Neural crest cell (in vitro differentiated cells): ENCODE data around the gene CANX. TPM values are rescaled to one million over a fixed set of nuclear protein-coding genes. Genes with fewer than 3 reads are reported as not detected.
A peak's percentile ranks its signal among the peaks of the same experiment; 100 is the strongest.

Source experiments
- DNase-seq: peaks from one replicate; pipeline ENCODE4 v3.0.0; 2021; ENCODE audit warnings: low read depth, mixed read lengths, low spot score
- H3K27ac Mint-ChIP-seq: one replicate; pipeline ENCODE4 v1.8.0; 2021; ENCODE audit warnings: mild to moderate bottlenecking, mixed read lengths; ENCODE audit not compliant: unreplicated experiment
- H3K27me3 Mint-ChIP-seq: 2 replicates; pipeline ENCODE4 v1.8.0; 2021; ENCODE audit warnings: low read depth, mild to moderate bottlenecking, mixed read lengths
- H3K36me3 Mint-ChIP-seq: 2 replicates; pipeline ENCODE4 v1.8.0; 2021; ENCODE audit warnings: low read depth, mild to moderate bottlenecking, mixed read lengths
- H3K4me1 Mint-ChIP-seq: 2 replicates; pipeline ENCODE4 v1.8.0; 2021; ENCODE audit warnings: mixed read lengths
- H3K4me3 Mint-ChIP-seq: one replicate; pipeline ENCODE4 v1.8.0; 2021; ENCODE audit warnings: mild to moderate bottlenecking, mixed read lengths
- H3K9me3 Mint-ChIP-seq: 2 replicates; pipeline ENCODE4 v1.8.0; 2021; ENCODE audit warnings: mixed read lengths
- CTCF ChIP-seq: fragments of 200-600 bp; sonication (generic); conservative IDR thresholded peaks from 2 replicates; pipeline ENCODE4 v1.5.0; 2021; ENCODE audit warnings: antibody characterized with exemption, mild to moderate bottlenecking
- total RNA-seq: library from RNA; stranded (reverse); gene quantifications from 2 replicates; pipeline ENCODE4 v1.2.1, GENCODE V29; 2021

The CANX gene
- total RNA-seq, 1 donor from 2014 or later = 682 TPM

GRCh38 chr5:179746872-179747271, 48.1 kb downstream of the CANX start:
- no peak overlapping the region for H3K4me3 Mint-ChIP-seq
- H3K27me3 Mint-ChIP-seq = no peaks in the 10 kb centered on the region
- no peak overlapping the region for H3K27ac Mint-ChIP-seq
- DNase-seq = no peak
- TF ChIP-seq CTCF = no peak
- H3K4me1 Mint-ChIP-seq = peaks cover 4% of the 10 kb centered on the region
- peaks cover 2% of the 10 kb centered on the region for H3K9me3 Mint-ChIP-seq
- H3K36me3 Mint-ChIP-seq = peaks cover 8% of the 10 kb centered on the region

DNA sequence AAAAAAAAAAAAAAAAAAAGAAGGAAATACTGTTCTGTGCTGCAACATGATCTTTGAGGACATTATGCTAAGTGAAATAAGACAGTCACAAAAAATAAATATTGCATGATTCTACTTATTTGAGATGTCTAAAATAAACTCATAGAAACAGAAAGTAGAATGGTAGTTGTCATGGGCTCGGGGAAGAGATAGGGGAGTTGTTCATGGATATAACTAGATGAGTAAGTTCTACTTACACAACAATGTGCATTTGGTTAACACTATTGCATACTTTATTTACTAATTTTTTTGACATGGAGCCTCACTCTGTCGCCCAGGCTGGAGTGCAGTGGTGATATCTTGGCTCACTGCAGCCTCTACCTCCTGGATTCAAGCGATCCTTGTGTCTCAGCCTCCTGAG, 49.0 kb downstream of the CANX start:
- Mint-ChIP-seq H3K9me3 (peaks cover 2% of the 10 kb centered on the region), H3K27me3 (no peaks in the 10 kb centered on the region), H3K36me3 (peaks cover 8% of the 10 kb centered on the region), H3K27ac (no peak overlapping the region), H3K4me1 (peaks cover 4% of the 10 kb centered on the region), H3K4me3 (no peak overlapping the region)
- no peak for TF ChIP-seq CTCF
- DNase-seq = no peak

GRCh38 chr5:179749857-179750508, 51.2 kb downstream of the CANX start:
- H3K27ac Mint-ChIP-seq = peak overlapping the region; percentile 48

DNA sequence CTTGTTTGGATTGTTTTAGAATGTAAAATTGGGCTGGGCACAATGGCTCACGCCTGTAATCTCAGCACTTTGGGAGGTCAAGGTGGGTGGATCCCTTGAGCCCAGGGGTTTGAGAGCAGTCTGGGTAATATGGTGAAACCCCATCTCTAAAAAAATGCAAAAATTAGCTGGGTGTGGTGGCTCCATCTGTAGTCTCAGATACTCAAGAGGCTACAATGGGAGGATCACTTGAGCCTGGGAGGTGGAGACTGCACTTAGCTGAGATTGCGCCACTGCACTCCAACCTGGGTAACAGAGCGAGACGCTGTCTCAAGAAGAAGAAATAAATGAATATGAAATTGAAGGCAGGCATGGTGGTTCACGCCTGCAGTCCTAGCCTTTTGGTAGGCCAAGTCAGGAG, 55.2 kb downstream of the CANX start:
- Mint-ChIP-seq H3K4me1 (peaks cover 29% of the 10 kb centered on the region), H3K4me3 (no peak overlapping the region), H3K27me3 (no peaks in the 10 kb centered on the region), H3K36me3 (peaks cover 3% of the 10 kb centered on the region), H3K9me3 (no peaks in the 10 kb centered on the region), H3K27ac (no peak overlapping the region)
- no peak for TF ChIP-seq CTCF
- DNase-seq = no peak

More at GRCh38 chr5:179749857-179750508, 51.2 kb downstream of the CANX start:
- Mint-ChIP-seq H3K36me3 (peaks cover 8% of the 10 kb centered on the region), H3K4me1 (peaks cover 22% of the 10 kb centered on the region), H3K9me3 (peaks cover 2% of the 10 kb centered on the region), H3K27me3 (no peaks in the 10 kb centered on the region), H3K4me3 (no peak overlapping the region)
- DNase-seq = no peak
- no peak for TF ChIP-seq CTCF

- peaks cover 35% of the 10 kb centered on the region for H3K4me1 Mint-ChIP-seq
- H3K27me3 Mint-ChIP-seq = no peaks in the 10 kb centered on the region
- no peaks in the 10 kb centered on the region for H3K9me3 Mint-ChIP-seq
- no peaks in the 10 kb centered on the region for H3K36me3 Mint-ChIP-seq
- TF ChIP-seq CTCF = no peak
- no peak for DNase-seq
- peak overlapping the region; percentile 73 for H3K27ac Mint-ChIP-seq
- H3K4me3 Mint-ChIP-seq = no peak overlapping the region
Observed at GRCh38 chr5:179755022-179755421, 56.3 kb downstream of the CANX start.
